ENCODE data around the gene HSPD1. TPM values are rescaled to one million over a fixed set of nuclear protein-coding genes. Genes with fewer than 3 reads are reported as not detected.
A peak's percentile ranks its signal among the peaks of the same experiment; 100 is the strongest.

The HSPD1 gene
- total and polyA plus RNA-seq, 9 of the 15 experiments (the other 6 are each of a cell fraction or from before 2014, with no cell fraction given) = 398 to 1,014 (median 622) TPM

GRCh38 chr2:197515739-197516392 is 16.2 kb upstream of the HSPD1 start, which contains the start of gene MOB4 (continued):
- TF ChIP-seq ZKSCAN8 (CRISPR knock-in tag; IDR thresholded peaks at IDR 0.05) (no peak), NFYB (IDR thresholded peaks at IDR 0.05; ENCODE audit: extremely low read depth, insufficient read length) (no peak), SMC3 (conservative IDR thresholded peaks at IDR 0.05; ENCODE audit: insufficient read depth, low read depth, low read length) (no peak), KLF10 (CRISPR knock-in tag; IDR thresholded peaks at IDR 0.05) (no peak), SNAPC5 (CRISPR knock-in tag; IDR thresholded peaks at IDR 0.05) (no peak), MAZ (CRISPR knock-in tag; conservative IDR thresholded peaks at IDR 0.05 in 1 of 2, IDR thresholded peaks at IDR 0.05 in 1 of 2) (peak; percentile 81 to 88), ARID3B (CRISPR knock-in tag; IDR thresholded peaks at IDR 0.05; ENCODE audit: borderline replicate concordance) (no peak), ZNF551 (CRISPR knock-in tag; IDR thresholded peaks at IDR 0.05) (no peak), ELK3 (CRISPR knock-in tag; IDR thresholded peaks at IDR 0.05) (no peak), HOMEZ (CRISPR knock-in tag; IDR thresholded peaks at IDR 0.05) (no peak), NR2F6 (CRISPR knock-in tag; IDR thresholded peaks at IDR 0.05) (no peak), RNF2 (IDR thresholded peaks at IDR 0.05) (peak; percentile 91), CCAR2 (IDR thresholded peaks at IDR 0.05; ENCODE audit: low read depth, low read length) (no peak), KDM5B (IDR thresholded peaks at IDR 0.05; ENCODE audit: insufficient replicate concordance, low read depth, low read length) (peak; percentile 81), SMAD3 (CRISPR knock-in tag; conservative IDR thresholded peaks at IDR 0.05) (no peak), ZFP1 (CRISPR knock-in tag; IDR thresholded peaks at IDR 0.05) (no peak), PHF8 (IDR thresholded peaks at IDR 0.05; ENCODE audit: borderline replicate concordance, low read length) (peak; percentile 96), MEF2D (tag; conservative IDR thresholded peaks at IDR 0.05; ENCODE audit: low read depth) (no peak), ZNF165 (CRISPR knock-in tag; IDR thresholded peaks at IDR 0.05; ENCODE audit: borderline replicate concordance) (no peak), ZNF3 (CRISPR knock-in tag; IDR thresholded peaks at IDR 0.05) (no peak), NCOA4 (IDR thresholded peaks at IDR 0.05; ENCODE audit: partially characterized antibody) (no peak), CXXC5 (CRISPR knock-in tag; IDR thresholded peaks at IDR 0.05) (peak; percentile 98), ZZZ3 (IDR thresholded peaks at IDR 0.05) (no peak), GTF2F1 (IDR thresholded peaks at IDR 0.05; ENCODE audit: low read depth, low read length) (no peak)

Measured in K562 (cell line).